Measurements from ENCODE around the gene PCMT1. TPM values are rescaled to one million over a fixed set of nuclear protein-coding genes. Genes with fewer than 3 reads are reported as not detected.

The PCMT1 gene
- total and polyA plus RNA-seq, 9 of the 15 experiments (the other 6 are each of a cell fraction or from before 2014, with no cell fraction given): 217 to 541 (median 327) TPM

- ATAC-seq (no peak), FAIRE-seq (no peak), DNase-seq (ENCODE audit: extremely low read depth in 1 of 4, low spot score in 3 of 4) (no peak)
- ChIA-PET POLR2A (interaction anchor here (0.6 to 1.2 kb wide), 3 partner anchors 9 to 69 kb away, joined by 3 to 4 read pairs (median 3); no protein-coding TSS in a partner anchor), CTCF (ENCODE audit: low intra/inter-chr PET ratio) (no interaction called here)
- WGBS (ENCODE audit: insufficient coverage, low coverage, missing lambda C conversion rate): 15% methylated on average over 3 of the region's 3 CpGs
- Histone ChIP-seq H3K4me1 (replicated peaks in 1 of 2; ENCODE audit: control insufficient read depth in 2 of 2, insufficient read depth in 2 of 2, low read length in 2 of 2) (peaks cover 0 to 4% of the 10 kb centered on the region in 2 experiments; a peak in 3 of 5 replicates), H3K36me3 (ENCODE audit: control insufficient read depth, insufficient read depth, low read length) (no peaks in the 10 kb centered on the region), H3K79me2 (ENCODE audit: control insufficient read depth, insufficient read depth, low read length) (no peaks in the 10 kb centered on the region), H2AFZ (ENCODE audit: low read depth, low read length) (no peak overlapping the region), H3K4me3 (no peak overlapping the region), H3K9me1 (ENCODE audit: control insufficient read depth, insufficient read depth, low read length) (no peaks in the 10 kb centered on the region), H3K27ac (ENCODE audit: extremely low read depth, low read depth, low read length) (no peak overlapping the region), H4K20me1 (replicated peaks; ENCODE audit: control insufficient read depth, insufficient read depth, low read length) (peaks cover 18% of the 10 kb centered on the region), H3K27me3 (ENCODE audit: control insufficient read depth in 2 of 2, insufficient read depth in 2 of 2, low read length in 2 of 2) (peaks cover 21 to 49% of the 10 kb centered on the region in 2 experiments), H3K4me2 (ENCODE audit: insufficient read depth, low read length) (no peak overlapping the region), H3K9me3 (replicated peaks; ENCODE audit: control insufficient read depth, insufficient read depth, low read depth, low read length) (no peaks in the 10 kb centered on the region), H3K9ac (ENCODE audit: insufficient read depth in 1 of 2, low read depth in 2 of 2, low read length in 2 of 2) (no peak overlapping the region)
- intact Hi-C loops (cut with micrococcal nuclease): no loop called here
- TF ChIP-seq BACH1 (tag; IDR thresholded peaks at IDR 0.05) (no peak), GATAD2B (IDR thresholded peaks at IDR 0.05; ENCODE audit: borderline replicate concordance) (peak; percentile 49; the same call in 1 of the 2 replicates)
- BruUV-seq (replicated peaks): no TSS peak
- in situ Hi-C loops (cut with MboI): no loop called here
These were observed 96.0 kb downstream of the PCMT1 start for GRCh38 chr6:149845549-149845948.

DNA sequence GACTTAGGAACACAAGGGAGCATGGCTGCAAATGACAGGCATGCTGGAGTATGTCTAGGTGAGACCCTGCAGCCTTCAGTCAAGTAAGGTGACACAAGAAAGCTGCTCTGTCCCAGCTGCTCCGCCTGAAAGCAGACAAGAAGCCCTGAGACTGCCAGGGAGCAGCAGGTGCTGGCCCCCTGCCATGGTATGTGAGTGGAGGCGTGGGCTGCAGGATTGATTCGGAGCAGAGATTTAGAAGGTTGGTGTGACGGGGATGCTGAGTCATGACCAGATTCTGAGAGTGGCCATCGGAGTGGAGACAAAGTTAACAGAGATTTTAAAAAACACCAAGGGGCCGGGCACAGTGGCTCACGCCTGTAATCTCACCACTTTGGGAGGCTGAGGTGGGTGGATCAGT is 96.8 kb downstream of the PCMT1 start:
- FAIRE-seq: no peak
- no peaks in the 10 kb centered on the region for H3K79me2 ChIP-seq (ENCODE audit: control insufficient read depth, insufficient read depth, low read length)
- no peak overlapping the region for H3K4me2 ChIP-seq (ENCODE audit: insufficient read depth, low read length)
- POLR2A ChIA-PET: interaction anchor here (0.9 to 2.3 kb wide), 3 partner anchors 8 to 68 kb away, joined by 3 to 8 read pairs (median 4); no protein-coding TSS in a partner anchor
- in situ Hi-C loops (cut with MboI) (no loop called here), intact Hi-C loops (cut with micrococcal nuclease) (no loop called here)
- no peaks in the 10 kb centered on the region for H3K9me1 ChIP-seq (ENCODE audit: control insufficient read depth, insufficient read depth, low read length)
- no peak overlapping the region for H3K9ac ChIP-seq (ENCODE audit: insufficient read depth in 1 of 2, low read depth in 2 of 2, low read length in 2 of 2)
- no peaks in the 10 kb centered on the region for H3K9me3 ChIP-seq (replicated peaks; ENCODE audit: control insufficient read depth, insufficient read depth, low read depth, low read length)
- H4K20me1 ChIP-seq (replicated peaks; ENCODE audit: control insufficient read depth, insufficient read depth, low read length): peaks cover 18% of the 10 kb centered on the region
- DNase-seq (ENCODE audit: extremely low read depth in 1 of 4, low spot score in 3 of 4): peak in 2 of 4 experiments; percentile 29 to 45
- H3K27me3 ChIP-seq (ENCODE audit: control insufficient read depth in 2 of 2, insufficient read depth in 2 of 2, low read length in 2 of 2): peaks cover 23 to 41% of the 10 kb centered on the region in 2 experiments
- peaks cover 0 to 4% of the 10 kb centered on the region in 2 experiments; a peak in 3 of 5 replicates for H3K4me1 ChIP-seq (replicated peaks in 1 of 2; ENCODE audit: control insufficient read depth in 2 of 2, insufficient read depth in 2 of 2, low read length in 2 of 2)
- CTCF ChIA-PET (ENCODE audit: low intra/inter-chr PET ratio): no interaction called here
- H2AFZ ChIP-seq (ENCODE audit: low read depth, low read length): no peak overlapping the region
- no TSS peak for BruUV-seq (replicated peaks)
- ATAC-seq: peak; percentile 19; the same call in 1 of the 3 replicates
- H3K27ac ChIP-seq (ENCODE audit: extremely low read depth, low read depth, low read length): no peak overlapping the region
- no peak overlapping the region for H3K4me3 ChIP-seq
- under 1% methylated on average over 7 of the region's 7 CpGs for WGBS (ENCODE audit: insufficient coverage, low coverage, missing lambda C conversion rate)
- no peaks in the 10 kb centered on the region for H3K36me3 ChIP-seq (ENCODE audit: control insufficient read depth, insufficient read depth, low read length)
- TF ChIP-seq PHF21A (IDR thresholded peaks at IDR 0.05; ENCODE audit: borderline replicate concordance, low read depth) (peak; percentile 34; the same call in 1 of the 2 replicates), IRF1 (CRISPR knock-in tag; IDR thresholded peaks at IDR 0.05; ENCODE audit: borderline replicate concordance) (no peak), L3MBTL2 (IDR thresholded peaks at IDR 0.05) (no peak), HDAC2 (IDR thresholded peaks at IDR 0.05) (peak; percentile 84), MAFF (IDR thresholded peaks at IDR 0.05; ENCODE audit: low read length) (peak; percentile 27; the same call in 1 of the 2 replicates), TEAD1 (CRISPR knock-in tag; IDR thresholded peaks at IDR 0.05) (peak in 1 of 2 experiments; percentile 29; a peak in 1 of 4 replicates), C11orf30 (IDR thresholded peaks at IDR 0.05; ENCODE audit: low read depth) (peak; percentile 79), JUND (IDR thresholded peaks at IDR 0.05; ENCODE audit: borderline replicate concordance, low read depth, low read length) (peak; percentile 33; the same call in 1 of the 2 replicates), JUND (tag; IDR thresholded peaks at IDR 0.05; ENCODE audit: borderline replicate concordance, low read depth, low read length) (no peak; the same call in 2 of the 3 replicates), BHLHE40 (IDR thresholded peaks at IDR 0.05; ENCODE audit: low read length) (0 out of 2 replicates have a peak, but pooled peaks have one; percentile 22), ID3 (CRISPR knock-in tag; IDR thresholded peaks at IDR 0.05) (no peak), ID3 (tag; IDR thresholded peaks at IDR 0.05) (no peak), CBFA2T2 (conservative IDR thresholded peaks at IDR 0.05) (peak; percentile 32), MTF1 (CRISPR knock-in tag; IDR thresholded peaks at IDR 0.05; ENCODE audit: borderline replicate concordance) (no peak), HOXB6 (CRISPR knock-in tag; IDR thresholded peaks at IDR 0.05; ENCODE audit: borderline replicate concordance) (no peak)
